NCI-H1694 (cell line): ENCODE measurements around the gene CGRRF1.

Experiments
- DNase-seq: peaks from one replicate; lab custom pipeline; 2025; lab: John Stamatoyannopoulos, UW

Gene CGRRF1

GRCh38 chr14:54577977-54578376 is 68.3 kb downstream of the CGRRF1 start:
- no peak for DNase-seq

GRCh38 chr14:54579621-54580020 is 69.9 kb downstream of the CGRRF1 start:
- no peak for DNase-seq

- DNase-seq: no peak
Observed at GRCh38 chr14:54580933-54581332, 71.2 kb downstream of the CGRRF1 start.

GRCh38 chr14:54582334-54582733 is 72.6 kb downstream of the CGRRF1 start:
- DNase-seq: no peak

- DNase-seq: no peak
Observed at GRCh38 chr14:54584097-54584496, 74.4 kb downstream of the CGRRF1 start.

GRCh38 chr14:54585214-54585613 is 75.5 kb downstream of the CGRRF1 start:
- DNase-seq: no peak
